Peyer's patch (tissue), 4 donors: Measurements from ENCODE around the gene RPL31. TPM values are rescaled to one million over a fixed set of nuclear protein-coding genes. Genes with fewer than 3 reads are reported as not detected.
A peak's percentile ranks its signal among the peaks of the same experiment; 100 is the strongest.

ENCODE experiments used
- DNase-seq, 3 donors: peaks; one replicate each; pipeline ENCODE4 v3.0.0-alpha.2; 2017 to 2019
- H3K27ac ChIP-seq, 4 donors: fragments of 200-600 bp; sonication (generic); one replicate each; pipeline ENCODE4 v1.5.1; 2016 to 2019
- H3K27me3 ChIP-seq, 2 donors: fragments of 200-600 bp; sonication (generic); one replicate each; pipeline ENCODE4 v1.5.1; 2019
- H3K36me3 ChIP-seq, 3 donors: fragments of 200-600 bp; sonication (generic); one replicate each; pipeline ENCODE4 v1.5.1; 2016 to 2019
- H3K4me1 ChIP-seq, 4 donors: fragments of 200-600 bp; sonication (generic); one replicate each; pipeline ENCODE4 v1.5.1; 2016 to 2019
- H3K4me3 ChIP-seq, 4 donors: fragments of 200-600 bp; sonication (generic); 1 replicate in 3 of 4; 2 replicates in 1 of 4; pipeline ENCODE4 v1.5.1; 2016 to 2019; ENCODE audit warnings: mild to moderate bottlenecking in 1 of 4
- H3K9me3 ChIP-seq, 4 donors: fragments of 200-600 bp; sonication (generic); one replicate each; pipeline ENCODE4 v1.5.1; 2016 to 2019; ENCODE audit warnings: mild to moderate bottlenecking in 1 of 4
- CTCF ChIP-seq, 6 experiments: fragments of 450-650 bp in 4 of 6; fragments of 200-600 bp in 2 of 6; sonication (generic) in 1 of 6; IDR thresholded peaks; one replicate each; pipeline ENCODE4 v1.5.1; 2017 to 2019; ENCODE audit warnings: antibody characterized with exemption in 6 of 6, mild to moderate bottlenecking in 3 of 6, moderate library complexity in 1 of 6
- POLR2A ChIP-seq, 2 donors: fragments of 450-650 bp; IDR thresholded peaks; one replicate each; pipeline ENCODE4 v1.5.1; 2017; ENCODE audit warnings: antibody characterized with exemption in 2 of 2, mild to moderate bottlenecking in 2 of 2, moderate library complexity in 2 of 2
- total RNA-seq, 4 donors: library from RNA; depleted of rRNA; stranded (reverse); fragments of >200 nt; gene quantifications; one replicate each; pipeline ENCODE4 v1.1.0, GENCODE V29; 2016

Gene RPL31
- total RNA-seq, 4 donors from 2014 or later = 308 to 1,394 (median 568) TPM

GRCh38 chr2:100995309-100996075, 6.6 kb upstream of the RPL31 start:
- H3K27ac ChIP-seq = no peak overlapping the region
- peaks cover 0 to 36% (median 0%) of the 10 kb centered on the region in 3 donors for H3K36me3 ChIP-seq
- H3K9me3 ChIP-seq = no peaks in the 10 kb centered on the region
- no peaks in the 10 kb centered on the region for H3K4me1 ChIP-seq
- no peak for DNase-seq
- H3K4me3 ChIP-seq = no peak overlapping the region
- TF ChIP-seq CTCF (IDR thresholded peaks at IDR 0.05) (no peak), POLR2A (IDR thresholded peaks at IDR 0.05) (no peak)
- H3K27me3 ChIP-seq = no peaks in the 10 kb centered on the region

- H3K27me3 ChIP-seq = no peaks in the 10 kb centered on the region
- DNase-seq = no peak
- TF ChIP-seq POLR2A (IDR thresholded peaks at IDR 0.05) = no peak
Observed at GRCh38 chr2:100997509-100998234, 4.4 kb upstream of the RPL31 start.

GRCh38 chr2:100998235-100998573, 3.9 kb upstream of the RPL31 start:
- DNase-seq = no peak
- TF ChIP-seq CTCF (IDR thresholded peaks at IDR 0.05) = no peak
- no peak for TF ChIP-seq POLR2A (IDR thresholded peaks at IDR 0.05)
- peaks cover 0 to 20% (median 0%) of the 10 kb centered on the region in 3 donors for H3K36me3 ChIP-seq

More at GRCh38 chr2:100997509-100998234, 4.4 kb upstream of the RPL31 start:
- Histone ChIP-seq H3K4me1 (no peaks in the 10 kb centered on the region), H3K4me3 (no peak overlapping the region), H3K9me3 (no peaks in the 10 kb centered on the region), H3K27ac (no peak overlapping the region), H3K36me3 (peaks cover 0 to 20% (median 0%) of the 10 kb centered on the region in 3 donors)

GRCh38 chr2:100999995-101000394, 2.1 kb upstream of the RPL31 start:
- no peaks in the 10 kb centered on the region for H3K9me3 ChIP-seq
- no peak for DNase-seq
- peaks cover 0 to 19% (median 2%) of the 10 kb centered on the region in 4 donors for H3K4me1 ChIP-seq
- no peaks in the 10 kb centered on the region for H3K27me3 ChIP-seq
- TF ChIP-seq CTCF (IDR thresholded peaks at IDR 0.05) (no peak), POLR2A (IDR thresholded peaks at IDR 0.05) (no peak)
- H3K27ac ChIP-seq = no peak overlapping the region
- peaks cover 0 to 22% (median 0%) of the 10 kb centered on the region in 3 donors for H3K36me3 ChIP-seq
- no peak overlapping the region for H3K4me3 ChIP-seq

More at GRCh38 chr2:100998235-100998573, 3.9 kb upstream of the RPL31 start:
- no peak overlapping the region for H3K27ac ChIP-seq
- peaks cover 0 to 2% (median 0%) of the 10 kb centered on the region in 4 donors for H3K4me1 ChIP-seq
- no peak overlapping the region for H3K4me3 ChIP-seq
- no peaks in the 10 kb centered on the region for H3K9me3 ChIP-seq
- H3K27me3 ChIP-seq = no peaks in the 10 kb centered on the region

GRCh38 chr2:101002562-101003277, 631 bp downstream of the RPL31 start:
- peak overlapping the region; percentile 82 to 92 (median 86) for H3K27ac ChIP-seq
- H3K27me3 ChIP-seq = no peaks in the 10 kb centered on the region
- TF ChIP-seq CTCF (IDR thresholded peaks at IDR 0.05) = no peak
- TF ChIP-seq POLR2A (IDR thresholded peaks at IDR 0.05) = no peak
- H3K36me3 ChIP-seq = peaks cover 0 to 41% (median 0%) of the 10 kb centered on the region in 3 donors
- no peaks in the 10 kb centered on the region for H3K9me3 ChIP-seq
- no peak for DNase-seq
- peak overlapping the region; percentile 71 to 95 (median 78) for H3K4me3 ChIP-seq
- peaks cover 0 to 19% (median 2%) of the 10 kb centered on the region in 4 donors for H3K4me1 ChIP-seq
